ENCODE data around the gene SLC7A7. TPM values are rescaled to one million over a fixed set of nuclear protein-coding genes. Genes with fewer than 3 reads are reported as not detected.

Gene SLC7A7
- polyA plus RNA-seq, 12 donors, result 14.0 to 34.9 (median 26.6) TPM; not detected in 1

Other genes starting within 250 kb of the SLC7A7 start
- 100 to 1,000 TPM in 11 of 12 donors, not detected in 1; 116 to 191 (median 140) TPM for gene DAD1, start 226.2 kb downstream of the SLC7A7 start, polyA plus RNA-seq (ENCODE audit: insufficient read length in 12 of 12)
- gene ABHD4, start 217.1 kb downstream of the SLC7A7 start, polyA plus RNA-seq (ENCODE audit: insufficient read length in 12 of 12), result 10 to 100 TPM in 11 of 12 donors, not detected in 1; 11.6 to 25.3 (median 15.6) TPM
- under 1 TPM in 9 of 12 donors, not detected in 3; 0.04 to 0.24 (median 0.18) TPM for gene OR6J1, start 171.1 kb downstream of the SLC7A7 start, polyA plus RNA-seq (ENCODE audit: insufficient read length in 12 of 12)
- 100 to 1,000 TPM in 11 of 12 donors, not detected in 1; 150 to 268 (median 226) TPM for gene OXA1L, start 48.7 kb downstream of the SLC7A7 start, polyA plus RNA-seq (ENCODE audit: insufficient read length in 12 of 12)
- 10 to 100 TPM in 11 of 12 donors, not detected in 1; 52.5 to 71.0 (median 60.1) TPM for gene MRPL52, start 14.5 kb upstream of the SLC7A7 start, polyA plus RNA-seq (ENCODE audit: insufficient read length in 12 of 12)
- 100 to 1,000 TPM in 11 of 12 donors, not detected in 1; 114 to 285 (median 170) TPM for gene MMP14, start 21.1 kb upstream of the SLC7A7 start, polyA plus RNA-seq (ENCODE audit: insufficient read length in 12 of 12)
- gene LRP10, start 56.3 kb upstream of the SLC7A7 start, polyA plus RNA-seq (ENCODE audit: insufficient read length in 12 of 12), result 10 to 100 TPM in 11 of 12 donors, not detected in 1; 29.7 to 49.0 (median 37.2) TPM
- gene REM2, start 67.8 kb upstream of the SLC7A7 start, polyA plus RNA-seq (ENCODE audit: insufficient read length in 12 of 12), result under 1 TPM in 8 of 12 donors, not detected in 4; 0.09 to 0.46 (median 0.14) TPM
- gene RBM23, start 103.7 kb upstream of the SLC7A7 start, polyA plus RNA-seq (ENCODE audit: insufficient read length in 12 of 12), result 10 to 100 TPM in 11 of 12 donors, not detected in 1; 48.3 to 86.1 (median 57.0) TPM
- 10 to 100 TPM in 11 of 12 donors, not detected in 1; 54.0 to 87.0 (median 73.5) TPM for gene PRMT5, start 113.9 kb upstream of the SLC7A7 start, polyA plus RNA-seq (ENCODE audit: insufficient read length in 12 of 12)
- 10 to 100 TPM in 11 of 12 donors, not detected in 1; 29.2 to 54.0 (median 40.1) TPM for gene HAUS4, start 141.7 kb upstream of the SLC7A7 start, polyA plus RNA-seq (ENCODE audit: insufficient read length in 12 of 12)
- 100 to 1,000 TPM in 1 of 12 donors, 10 to 100 TPM in 11; 36.7 to 167 (median 42.0) TPM for gene AJUBA, start 167.1 kb upstream of the SLC7A7 start, polyA plus RNA-seq (ENCODE audit: insufficient read length in 12 of 12)
- 10 to 100 TPM in 8 of 12 donors, 1 to 10 TPM in 3, not detected in 1; 8.9 to 17.0 (median 11.6) TPM for gene C14orf93, start 194.7 kb upstream of the SLC7A7 start, polyA plus RNA-seq (ENCODE audit: insufficient read length in 12 of 12)
- gene PSMB5, start 219.5 kb upstream of the SLC7A7 start, polyA plus RNA-seq (ENCODE audit: insufficient read length in 12 of 12), result 100 to 1,000 TPM in 11 of 12 donors, not detected in 1; 111 to 238 (median 212) TPM
- not detected for gene PSMB11, start 226.8 kb upstream of the SLC7A7 start, polyA plus RNA-seq (ENCODE audit: insufficient read length in 12 of 12)
- 10 to 100 TPM in 2 of 12 donors, 1 to 10 TPM in 9, not detected in 1; 2.3 to 12.5 (median 3.7) TPM for gene CDH24, start 242.1 kb upstream of the SLC7A7 start, polyA plus RNA-seq (ENCODE audit: insufficient read length in 12 of 12)